NCI-H2227 treated with DMSO at 0.1 percent for 48 hours (cell line): Measurements from ENCODE around the gene PRPF40A.

Experiments used
- DNase-seq: peaks from one replicate; lab custom pipeline; 2025; lab: John Stamatoyannopoulos, UW

Gene PRPF40A

DNA sequence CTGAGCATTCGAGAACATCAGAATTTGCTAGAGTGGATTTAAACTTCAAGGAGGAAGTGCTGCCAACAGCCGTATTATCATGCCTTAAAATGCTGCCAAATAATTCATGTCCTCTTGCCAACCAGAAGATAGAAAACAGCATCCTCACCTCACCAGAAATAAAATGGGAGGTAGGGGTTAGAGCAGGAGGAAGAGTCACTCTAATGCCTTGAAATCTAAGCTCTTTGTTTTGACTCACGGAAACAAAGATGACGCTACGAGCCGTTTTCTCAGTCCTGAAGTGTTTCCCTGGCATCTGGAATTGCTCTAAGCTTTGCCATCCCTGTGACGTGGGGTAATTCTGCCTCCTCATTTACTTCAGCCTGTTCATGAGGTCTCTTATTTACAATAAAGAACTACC lies 97.1 kb downstream of the PRPF40A start:
- no peak for DNase-seq

DNA sequence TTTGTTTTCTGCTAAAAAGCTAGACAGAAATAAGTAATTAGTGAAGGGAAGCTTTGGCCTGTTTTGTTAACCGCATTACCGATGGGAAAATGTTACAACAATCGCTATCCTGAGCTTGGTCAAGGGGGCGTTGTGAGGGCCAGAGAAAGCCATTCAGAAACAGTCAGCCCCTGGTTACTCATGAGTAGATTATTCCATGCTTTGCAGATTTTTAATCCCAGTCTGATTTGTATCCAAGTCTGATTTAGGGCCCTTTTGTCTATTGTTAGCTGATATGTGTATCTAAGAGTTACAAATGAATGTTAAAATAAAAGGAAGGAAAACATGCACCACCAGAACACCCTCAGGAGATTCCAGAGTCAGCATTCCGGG lies 99.1 kb downstream of the PRPF40A start:
- no peak for DNase-seq

DNA sequence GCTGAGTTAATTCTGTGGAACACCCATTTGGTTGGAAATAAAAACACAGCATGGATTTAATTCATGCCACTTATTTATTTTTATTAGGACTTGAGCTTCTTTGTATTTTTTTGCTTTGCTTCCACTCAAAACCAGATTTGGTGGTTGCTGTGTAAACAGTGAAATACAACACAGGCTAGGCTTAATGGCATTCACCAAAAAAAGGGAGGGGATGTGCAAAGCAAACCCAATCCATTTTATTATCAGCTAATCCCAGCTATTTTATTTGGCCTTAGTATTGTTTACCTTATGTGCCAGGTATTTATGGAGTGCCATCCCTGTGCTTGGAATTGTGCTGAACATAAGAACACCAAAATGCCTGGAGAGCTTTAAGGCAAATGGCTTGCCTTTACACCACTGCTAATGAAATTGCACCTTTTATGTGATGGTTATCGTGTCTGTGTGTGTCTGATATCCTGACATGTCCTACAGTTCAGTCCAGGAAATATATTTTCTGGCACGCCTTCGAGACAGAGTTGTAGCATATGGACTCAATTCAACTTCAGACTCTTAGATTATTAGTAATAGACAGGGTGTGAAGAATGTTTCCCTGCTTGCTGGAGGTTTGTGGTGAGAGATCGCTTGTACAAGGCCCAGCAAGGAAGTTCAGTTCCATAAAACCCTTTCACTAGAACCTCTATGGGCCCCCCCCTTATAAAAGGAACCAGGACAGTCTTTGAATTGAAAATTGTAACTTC lies 99.6 kb downstream of the PRPF40A start:
- DNase-seq = no peak

DNA sequence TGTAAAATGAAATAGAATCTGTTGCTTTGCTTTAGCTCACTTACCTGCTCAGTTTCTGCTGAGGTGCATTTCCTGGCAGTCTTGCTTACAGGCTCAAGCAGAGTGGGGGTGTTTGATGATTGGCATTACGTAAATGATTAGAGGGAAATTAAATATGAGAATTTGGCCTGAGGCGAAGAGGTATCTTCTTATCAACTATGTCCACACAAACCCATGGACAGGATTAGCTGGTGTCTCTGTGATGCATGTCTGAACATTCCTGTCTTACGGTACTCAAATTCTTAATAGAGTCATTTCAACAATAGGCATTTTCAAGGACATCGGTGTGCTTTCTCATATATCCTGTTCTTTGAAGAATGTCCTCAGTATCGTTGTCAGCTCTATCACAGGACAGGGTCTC lies 102.1 kb downstream of the PRPF40A start:
- no peak for DNase-seq

DNA sequence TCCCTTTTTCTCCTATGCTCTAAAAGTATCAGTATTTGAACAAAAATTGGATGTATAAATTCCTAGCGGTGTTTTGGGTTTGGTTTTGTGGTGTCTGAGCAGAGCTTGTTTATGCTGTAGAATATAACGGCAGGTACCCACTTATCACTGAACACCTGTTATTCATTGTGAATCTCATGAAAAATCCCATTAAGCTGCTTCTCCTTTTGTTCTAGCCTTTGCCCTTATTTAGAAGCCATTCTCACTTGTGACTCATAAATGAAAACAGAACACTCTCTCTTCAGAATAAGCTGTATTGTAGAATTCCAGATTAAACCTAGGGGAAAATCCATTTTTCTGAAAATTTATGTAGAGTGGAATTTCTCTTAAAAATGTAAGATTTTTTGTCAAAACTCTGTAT lies 104.0 kb downstream of the PRPF40A start:
- no peak for DNase-seq

DNA sequence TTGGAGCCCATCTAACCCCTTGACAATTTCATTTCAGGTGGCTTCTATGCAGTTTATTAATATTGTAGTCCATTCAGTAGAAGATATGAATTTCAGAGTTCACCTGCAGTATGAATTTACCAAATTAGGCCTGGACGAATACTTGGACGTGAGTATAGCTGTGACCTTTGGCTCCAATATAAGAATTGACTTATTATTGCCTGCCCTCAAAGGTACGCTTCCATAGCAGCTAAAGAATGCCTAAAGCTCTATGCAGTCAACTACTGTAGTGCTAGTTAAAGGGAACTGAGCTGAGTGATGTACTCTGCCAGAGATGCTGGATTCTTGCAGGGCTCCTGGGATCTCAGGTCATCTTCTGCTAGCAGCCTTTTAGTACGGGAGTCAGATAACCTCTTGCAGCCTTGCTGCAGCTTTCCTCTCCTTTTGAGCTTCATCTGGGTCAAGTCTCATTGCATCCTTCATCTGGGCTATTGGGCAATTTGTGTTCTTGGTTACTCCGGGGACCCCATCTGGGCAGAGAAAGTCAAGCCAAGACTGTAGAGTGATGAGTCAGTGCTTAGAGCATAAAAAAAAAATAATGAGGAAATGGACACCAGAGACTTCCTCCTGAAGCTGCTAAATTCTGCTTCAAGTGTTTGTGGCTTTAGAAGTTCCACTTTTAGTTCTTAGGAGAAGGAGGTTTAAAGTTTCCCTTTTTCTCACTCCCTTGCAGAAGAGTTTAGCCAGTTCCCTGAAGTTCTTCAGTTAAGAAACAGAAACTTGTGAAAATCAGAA lies 105.6 kb downstream of the PRPF40A start:
- no peak for DNase-seq

DNA sequence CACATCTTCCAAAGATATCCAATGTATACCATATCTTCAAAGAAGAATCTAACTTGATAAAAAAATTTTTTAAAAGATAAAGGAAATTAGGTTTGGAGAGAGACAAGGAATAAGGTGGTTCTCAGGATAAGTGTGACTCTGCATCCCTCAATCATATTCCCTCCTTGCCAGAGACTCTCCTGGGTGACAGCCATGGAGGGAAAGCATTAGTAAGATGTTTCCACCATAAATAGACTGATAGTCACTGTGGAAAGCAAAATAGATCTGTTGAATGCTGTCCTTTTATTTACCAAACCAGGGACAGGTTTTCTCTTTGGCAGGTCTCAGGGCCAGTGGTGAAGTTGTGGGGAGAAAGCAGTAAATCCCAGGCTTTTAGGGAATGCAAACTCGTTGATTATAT lies 107.6 kb downstream of the PRPF40A start:
- DNase-seq = no peak

DNA sequence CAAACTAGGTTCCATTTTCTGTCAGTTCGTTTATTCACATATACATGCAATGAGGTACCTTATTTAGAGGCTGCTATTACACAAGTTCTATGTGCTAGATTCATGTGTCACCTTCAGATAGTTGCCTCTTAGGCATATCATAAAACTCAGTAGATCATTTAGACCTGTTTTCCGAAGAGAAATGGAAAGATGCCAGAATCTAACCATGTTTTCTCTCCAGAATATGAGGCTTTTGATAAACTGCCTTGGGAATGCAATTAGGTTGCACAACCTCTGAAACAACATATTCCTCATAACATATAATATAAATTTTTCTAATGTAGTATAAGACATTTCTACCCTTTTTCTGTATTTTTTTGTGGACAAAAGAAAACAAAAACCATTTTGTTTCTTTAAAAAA lies 108.1 kb downstream of the PRPF40A start:
- DNase-seq = no peak

DNA sequence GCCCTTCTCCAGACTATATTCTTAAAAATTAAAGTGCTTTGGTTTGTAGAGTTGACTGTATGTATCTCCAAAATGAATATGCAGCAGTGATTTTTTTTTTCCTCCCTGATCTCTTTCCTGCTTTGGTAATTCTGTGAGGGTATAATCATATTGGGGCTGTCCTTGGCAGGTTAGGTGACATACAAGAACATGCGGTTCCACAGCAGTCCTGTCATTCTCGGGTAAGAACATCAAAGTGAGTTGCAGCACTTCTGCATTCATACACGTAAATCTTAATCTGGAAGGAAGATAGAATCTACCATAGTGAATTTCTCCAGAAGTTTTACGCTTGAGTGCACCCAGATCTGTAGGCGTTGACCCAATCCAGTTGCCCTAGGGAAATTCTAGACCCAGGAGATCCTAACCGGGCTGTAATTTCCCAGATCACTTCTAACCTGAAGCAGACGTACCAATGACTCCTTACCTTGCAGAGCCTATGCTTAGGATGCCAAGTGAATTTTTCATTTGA lies 109.4 kb downstream of the PRPF40A start:
- no peak for DNase-seq

DNA sequence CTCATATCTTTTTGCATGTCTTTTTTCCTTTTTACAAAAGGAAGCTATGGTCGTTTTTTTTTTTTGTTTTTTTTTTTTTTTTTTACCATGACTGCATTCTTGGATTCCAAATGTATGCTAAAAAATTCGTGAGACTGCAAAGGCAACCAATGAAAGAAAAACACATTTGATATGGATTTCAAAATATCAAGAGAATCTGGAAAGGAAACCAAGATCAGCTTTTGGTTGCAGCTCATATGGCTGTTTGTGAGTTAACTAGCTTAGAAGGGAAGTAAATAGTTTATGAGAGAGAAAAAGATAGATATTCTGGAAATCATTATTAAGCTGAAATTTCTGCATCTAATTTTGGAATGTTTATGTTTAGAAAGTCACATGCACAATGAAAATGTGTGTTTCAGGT lies 110.3 kb downstream of the PRPF40A start:
- DNase-seq = no peak

DNA sequence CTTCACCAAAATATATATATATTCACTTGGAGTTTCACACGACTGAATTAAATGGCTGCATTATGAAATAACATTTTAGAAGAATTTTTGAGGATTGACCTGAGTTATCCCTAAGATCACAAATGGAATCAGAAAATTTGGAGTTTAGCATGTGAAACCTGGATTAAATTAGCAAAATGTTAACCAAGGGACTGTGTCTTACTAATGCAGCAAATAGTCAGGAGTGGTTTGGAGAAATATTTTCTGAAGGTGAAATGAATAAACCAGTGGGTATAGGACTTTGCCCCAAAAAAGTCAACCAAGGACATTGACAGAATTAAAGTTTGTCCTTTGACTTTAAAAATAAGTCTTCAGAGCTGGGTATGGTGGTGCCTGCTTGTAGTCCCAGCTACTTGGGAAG lies 111.2 kb downstream of the PRPF40A start:
- no peak for DNase-seq

DNA sequence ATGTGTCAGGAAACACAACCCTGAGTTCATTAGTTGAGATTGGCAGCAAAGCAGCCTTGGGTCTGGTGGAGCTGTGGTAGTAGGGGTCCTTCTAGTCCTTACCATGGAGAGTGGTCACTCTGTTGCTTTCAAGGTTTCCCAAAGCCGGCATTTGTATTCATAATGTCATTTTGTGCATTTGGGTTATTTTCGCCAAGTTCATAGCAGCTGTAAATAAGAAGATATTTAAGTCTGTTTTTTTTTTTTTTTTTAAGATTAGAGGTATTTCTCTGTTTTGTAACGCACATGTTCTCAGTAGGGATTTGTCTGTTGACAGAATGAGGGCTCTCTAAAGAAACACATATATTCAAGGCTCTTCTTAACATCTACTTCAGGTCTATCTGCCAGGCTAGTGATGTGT lies 114.1 kb downstream of the PRPF40A start:
- no peak for DNase-seq

DNA sequence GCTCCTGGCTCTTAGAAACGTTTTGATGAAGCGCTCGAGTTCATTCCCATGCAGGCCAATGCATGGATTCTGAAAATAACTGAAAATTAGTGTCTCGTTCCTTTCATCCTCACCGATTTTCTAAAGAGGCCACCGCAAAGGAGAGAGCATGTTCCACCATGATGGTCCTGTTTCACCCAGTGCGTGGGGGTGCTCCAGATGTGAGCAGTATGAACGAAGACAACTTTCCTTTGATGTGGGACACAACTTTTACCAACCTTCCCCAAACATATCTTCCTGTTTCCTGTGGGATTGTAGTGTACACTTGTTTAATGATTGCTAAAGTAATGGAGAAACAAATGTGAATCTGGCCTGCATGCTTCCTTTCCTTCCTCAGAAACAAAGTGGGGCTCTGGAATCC lies 114.5 kb downstream of the PRPF40A start:
- no peak for DNase-seq
